Suprapubic skin (tissue), 4 donors: ENCODE results near the gene APOBEC3C.
"Not testable (repeated sequence)": the region's sequence is repeated elsewhere in the genome, so short reads cannot be mapped to it uniquely, and the experiment has no call there.

Experiments used
- CTCF ChIP-seq, 2 donors: fragments of 200-600 bp in 1 of 2; fragments of 450-650 bp in 1 of 2; sonication (generic) in 1 of 2; IDR thresholded peaks; one replicate each; pipeline ENCODE4 v1.5.1; 2016 to 2019; ENCODE audit warnings: antibody characterized with exemption in 2 of 2, mild to moderate bottlenecking in 1 of 2, moderate library complexity in 1 of 2
- POLR2A ChIP-seq, 2 donors: fragments of 450-650 bp; IDR thresholded peaks; one replicate each; pipeline ENCODE4 v1.6.1; 2017; ENCODE audit warnings: antibody characterized with exemption in 2 of 2, mild to moderate bottlenecking in 2 of 2, moderate library complexity in 2 of 2
- POLR2AphosphoS5 ChIP-seq, 3 donors: sonication (generic); formaldehyde crosslinking; IDR thresholded peaks; one replicate each; pipeline ENCODE4 v1.6.1; 2017; ENCODE audit warnings: antibody characterized with exemption in 3 of 3

GRCh38 chr22:39014723-39015121 lies 665 bp downstream of the APOBEC3C start:
- not testable (repeated sequence) for TF ChIP-seq POLR2A, CTCF, POLR2AphosphoS5 (IDR thresholded peaks at IDR 0.05)
